ENCODE measurements around the gene BNC2.

- TF ChIP-seq CTCF (conservative IDR thresholded peaks at IDR 0.05; ENCODE audit: low read length) (no peak), EZH2phosphoT487 (IDR thresholded peaks at IDR 0.05; ENCODE audit: borderline replicate concordance, low read depth, low read length) (no peak)
These were observed 215.8 kb downstream of the BNC2 start for GRCh38 chr9:16654596-16655126.

All from OCI-LY7 (cell line).